Naive B cell (primary cell): ENCODE measurements around the gene LSM7. TPM values are rescaled to one million over a fixed set of nuclear protein-coding genes. Genes with fewer than 3 reads are reported as not detected.

Source experiments
- ATAC-seq, 2 donors: fragments of 150-1000 bp; cut with Tn5 transposase; 2 replicates each; pipeline ENCODE4 v1.10.0; 2021; ENCODE audit warnings: low read depth in 2 of 2, mild to moderate bottlenecking in 2 of 2, moderate library complexity in 2 of 2
- DNase-seq: peaks from one replicate; pipeline ENCODE4 v3.0.0; 2022
- H3K27ac Mint-ChIP-seq, 6 donors: one replicate each; pipeline ENCODE4 v1.8.0; 2020 to 2022; ENCODE audit warnings: mild to moderate bottlenecking in 6 of 6, mixed read lengths in 6 of 6, moderate library complexity in 5 of 6, inconsistent platforms in 2 of 6
- H3K27me3 Mint-ChIP-seq, 3 donors: one replicate each; pipeline ENCODE4 v1.8.0; 2021 to 2022; ENCODE audit warnings: mixed read lengths in 3 of 3, mild to moderate bottlenecking in 1 of 3
- H3K36me3 Mint-ChIP-seq, 2 donors: one replicate each; pipeline ENCODE4 v1.8.0; 2020 to 2022; ENCODE audit warnings: mixed read lengths in 2 of 2, inconsistent platforms in 1 of 2, mild to moderate bottlenecking in 1 of 2
- H3K4me1 Mint-ChIP-seq, 3 donors: one replicate each; pipeline ENCODE4 v1.8.0; 2020 to 2022; ENCODE audit warnings: mixed read lengths in 3 of 3, inconsistent platforms in 1 of 3, mild to moderate bottlenecking in 1 of 3, moderate library complexity in 1 of 3
- H3K4me3 Mint-ChIP-seq, 8 donors: one replicate each; pipeline ENCODE4 v1.8.0; 2020 to 2022; ENCODE audit warnings: mild to moderate bottlenecking in 8 of 8, mixed read lengths in 8 of 8, moderate library complexity in 8 of 8, inconsistent platforms in 2 of 8
- H3K9me3 Mint-ChIP-seq, 7 donors: one replicate each; pipeline ENCODE4 v1.8.0; 2020 to 2022; ENCODE audit warnings: mixed read lengths in 7 of 7, mild to moderate bottlenecking in 5 of 7, inconsistent platforms in 2 of 7, moderate library complexity in 1 of 7
- polyA plus RNA-seq, 6 donors: library from polyadenylated mRNA; unstranded; fragments of 300-500 nt; fragmentation: Illumina TruSeq; gene quantifications; one replicate each; pipeline ENCODE4 v1.2.3, GENCODE V29; 2021; ENCODE audit warnings: low read depth in 6 of 6

The LSM7 gene
- polyA plus RNA-seq = 100 to 1,000 TPM; 275 to 337 (median 314) TPM

GRCh38 chr19:2328401-2329148 is at the start of gene LSM7, which contains the start of gene SPPL2B:
LSM7 (minus strand) TSS chr19:2328586; CDS start chr19:2328566, 20 bp downstream.
SPPL2B (plus strand) TSS chr19:2328684; CDS start chr19:2328710, 26 bp downstream.
- Mint-ChIP-seq H3K4me1 (peaks cover 66 to 91% (median 90%) of the 10 kb centered on the region in 3 donors), H3K27me3 (no peaks in the 10 kb centered on the region), H3K9me3 (no peaks in the 10 kb centered on the region), H3K4me3 (peak within 1 kb of the TSS; percentile 88 to 100 (median 99)), H3K27ac (peak within 1 kb of the TSS; percentile 97 to 100 (median 99)), H3K36me3 (peaks cover 0 to 7% of the 10 kb centered on the region in 2 donors)
- DNase-seq (peak; percentile 90), ATAC-seq (peak; percentile 37 to 51)

GRCh38 chr19:2376784-2377519 is 48.6 kb upstream of the LSM7 start:
- peaks cover 0 to 6% (median 0%) of the 10 kb centered on the region in 3 donors for H3K27me3 Mint-ChIP-seq
- peak overlapping the region in 2 of 6 donors; percentile 79 to 82 for H3K27ac Mint-ChIP-seq
- peaks cover 0 to 19% (median 4%) of the 10 kb centered on the region in 7 donors for H3K9me3 Mint-ChIP-seq
- DNase-seq = no peak
- no peak for ATAC-seq
- H3K36me3 Mint-ChIP-seq = peaks cover 0 to 8% of the 10 kb centered on the region in 2 donors
- H3K4me3 Mint-ChIP-seq = no peak overlapping the region
- peaks cover 9 to 12% (median 9%) of the 10 kb centered on the region in 3 donors for H3K4me1 Mint-ChIP-seq

- ATAC-seq = no peak
- Mint-ChIP-seq H3K9me3 (peaks cover 0 to 13% (median 4%) of the 10 kb centered on the region in 7 donors), H3K36me3 (peaks cover 0 to 8% of the 10 kb centered on the region in 2 donors), H3K27me3 (peaks cover 0 to 5% (median 0%) of the 10 kb centered on the region in 3 donors), H3K27ac (peak overlapping the region in 2 of 6 donors; percentile 63 to 81), H3K4me3 (no peak overlapping the region), H3K4me1 (peaks cover 9 to 12% (median 11%) of the 10 kb centered on the region in 3 donors)
- no peak for DNase-seq
Measured at GRCh38 chr19:2375353-2376121, 47.2 kb upstream of the LSM7 start.

DNA sequence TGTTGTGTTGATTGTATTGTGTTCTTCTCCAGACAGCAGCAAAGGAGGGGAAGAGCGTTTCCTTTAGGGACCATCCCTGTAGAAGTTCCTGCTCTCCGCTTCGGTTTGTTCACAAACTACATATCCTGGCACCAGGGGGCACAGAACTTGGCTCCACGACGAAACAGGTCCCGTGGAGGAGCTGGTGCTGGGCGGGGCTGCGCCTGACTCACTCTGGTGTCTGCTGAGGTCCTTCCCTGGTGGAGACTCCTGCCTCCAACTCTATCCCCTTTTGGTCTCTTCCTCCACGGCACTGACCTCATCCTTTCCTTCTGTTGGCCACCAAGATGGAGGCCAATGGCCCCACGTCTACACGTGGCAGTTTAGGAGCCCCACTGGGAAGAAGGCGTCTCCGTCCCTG is 46.4 kb upstream of the LSM7 start:
- ATAC-seq (no peak), DNase-seq (no peak)
- H3K9me3 Mint-ChIP-seq = peaks cover 0 to 14% (median 5%) of the 10 kb centered on the region in 7 donors
- H3K27me3 Mint-ChIP-seq = peaks cover 0 to 5% (median 0%) of the 10 kb centered on the region in 3 donors
- H3K27ac Mint-ChIP-seq = no peak overlapping the region
- peaks cover 9 to 11% (median 11%) of the 10 kb centered on the region in 3 donors for H3K4me1 Mint-ChIP-seq
- no peak overlapping the region for H3K4me3 Mint-ChIP-seq
- peaks cover 0 to 7% of the 10 kb centered on the region in 2 donors for H3K36me3 Mint-ChIP-seq

GRCh38 chr19:2372076-2372612 is 43.8 kb upstream of the LSM7 start:
- ATAC-seq = no peak
- Mint-ChIP-seq H3K27me3 (peaks cover 0 to 11% (median 0%) of the 10 kb centered on the region in 3 donors), H3K4me1 (peaks cover 0 to 5% (median 0%) of the 10 kb centered on the region in 3 donors), H3K9me3 (peaks cover 0 to 7% (median 2%) of the 10 kb centered on the region in 7 donors), H3K27ac (no peak overlapping the region), H3K36me3 (peaks cover 0 to 6% of the 10 kb centered on the region in 2 donors), H3K4me3 (no peak overlapping the region)
- no peak for DNase-seq

- DNase-seq (no peak), ATAC-seq (no peak)
- Mint-ChIP-seq H3K4me3 (no peak overlapping the region), H3K4me1 (peaks cover 0 to 5% (median 0%) of the 10 kb centered on the region in 3 donors), H3K36me3 (peaks cover 0 to 6% of the 10 kb centered on the region in 2 donors), H3K27me3 (peaks cover 0 to 11% (median 0%) of the 10 kb centered on the region in 3 donors), H3K9me3 (peaks cover 0 to 7% (median 2%) of the 10 kb centered on the region in 7 donors), H3K27ac (no peak overlapping the region)
Measured at GRCh38 chr19:2371656-2372055, 43.3 kb upstream of the LSM7 start.

GRCh38 chr19:2365201-2365970 is 37.0 kb upstream of the LSM7 start:
- Mint-ChIP-seq H3K27me3 (peaks cover 10 to 19% (median 16%) of the 10 kb centered on the region in 3 donors), H3K9me3 (peaks cover 0 to 4% (median 2%) of the 10 kb centered on the region in 7 donors), H3K27ac (no peak overlapping the region), H3K4me3 (peak overlapping the region in 1 of 8 donors; percentile 2), H3K36me3 (peaks cover 0 to 15% of the 10 kb centered on the region in 2 donors), H3K4me1 (peaks cover 9 to 16% (median 11%) of the 10 kb centered on the region in 3 donors)
- ATAC-seq (no peak), DNase-seq (no peak)

DNA sequence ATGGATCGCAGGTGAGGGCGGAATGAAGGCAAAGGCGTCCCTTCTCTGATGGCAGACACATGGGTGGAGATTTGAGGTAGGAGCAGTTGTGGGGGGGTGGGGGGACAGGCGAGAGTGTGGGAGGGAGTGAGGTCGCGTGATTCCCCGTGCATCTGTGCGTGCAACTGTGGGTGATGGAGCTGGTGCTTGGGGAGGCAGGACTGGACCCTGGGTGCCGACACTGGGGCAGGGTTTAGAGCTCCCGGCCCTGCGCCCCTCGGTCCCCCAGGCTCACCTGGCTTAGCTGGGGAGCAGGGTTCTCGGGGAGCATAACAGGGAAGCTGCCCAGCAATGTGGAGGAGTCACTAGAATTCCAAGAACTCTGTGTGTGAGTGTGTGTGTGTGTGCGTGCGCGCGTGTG is 35.0 kb upstream of the LSM7 start:
- no peak overlapping the region for H3K27ac Mint-ChIP-seq
- H3K4me3 Mint-ChIP-seq = no peak overlapping the region
- no peaks in the 10 kb centered on the region for H3K9me3 Mint-ChIP-seq
- ATAC-seq = no peak
- H3K36me3 Mint-ChIP-seq = peaks cover 0 to 14% of the 10 kb centered on the region in 2 donors
- H3K27me3 Mint-ChIP-seq = peaks cover 12 to 21% (median 19%) of the 10 kb centered on the region in 3 donors
- DNase-seq = no peak
- H3K4me1 Mint-ChIP-seq = peaks cover 10 to 17% (median 13%) of the 10 kb centered on the region in 3 donors

- no peak for DNase-seq
- peaks cover 12 to 19% (median 17%) of the 10 kb centered on the region in 3 donors for H3K27me3 Mint-ChIP-seq
- H3K9me3 Mint-ChIP-seq = no peaks in the 10 kb centered on the region
- no peak overlapping the region for H3K27ac Mint-ChIP-seq
- H3K4me1 Mint-ChIP-seq = peaks cover 10 to 15% (median 13%) of the 10 kb centered on the region in 3 donors
- peaks cover 0 to 10% of the 10 kb centered on the region in 2 donors for H3K36me3 Mint-ChIP-seq
- H3K4me3 Mint-ChIP-seq = no peak overlapping the region
- ATAC-seq = no peak
Measured at GRCh38 chr19:2362970-2363300, 34.5 kb upstream of the LSM7 start.

- no peak for ATAC-seq
- Mint-ChIP-seq H3K36me3 (peaks cover 0 to 9% of the 10 kb centered on the region in 2 donors), H3K4me1 (peaks cover 11 to 16% (median 13%) of the 10 kb centered on the region in 3 donors), H3K4me3 (no peak overlapping the region), H3K9me3 (peaks cover 0 to 1% (median 0%) of the 10 kb centered on the region in 7 donors), H3K27me3 (peaks cover 12 to 19% (median 16%) of the 10 kb centered on the region in 3 donors), H3K27ac (no peak overlapping the region)
- no peak for DNase-seq
Measured at GRCh38 chr19:2362046-2362969, 33.9 kb upstream of the LSM7 start.
